VCaP (cell line): ENCODE data around the gene HTR4.
A peak's percentile ranks its signal among the peaks of the same experiment; 100 is the strongest.

ENCODE experiments used
- H3K27ac ChIP-seq: fragments of 450-650 bp; 2 replicates; pipeline ENCODE4 v1.5.1; 2017
- TF ChIP-seq, protein P1 (sequence below): fragments of 450-650 bp; conservative IDR thresholded peaks from 2 replicates; pipeline ENCODE4 v1.5.1; 2017; ENCODE audit warnings: mild to moderate bottlenecking, moderate library complexity

The HTR4 gene

DNA sequence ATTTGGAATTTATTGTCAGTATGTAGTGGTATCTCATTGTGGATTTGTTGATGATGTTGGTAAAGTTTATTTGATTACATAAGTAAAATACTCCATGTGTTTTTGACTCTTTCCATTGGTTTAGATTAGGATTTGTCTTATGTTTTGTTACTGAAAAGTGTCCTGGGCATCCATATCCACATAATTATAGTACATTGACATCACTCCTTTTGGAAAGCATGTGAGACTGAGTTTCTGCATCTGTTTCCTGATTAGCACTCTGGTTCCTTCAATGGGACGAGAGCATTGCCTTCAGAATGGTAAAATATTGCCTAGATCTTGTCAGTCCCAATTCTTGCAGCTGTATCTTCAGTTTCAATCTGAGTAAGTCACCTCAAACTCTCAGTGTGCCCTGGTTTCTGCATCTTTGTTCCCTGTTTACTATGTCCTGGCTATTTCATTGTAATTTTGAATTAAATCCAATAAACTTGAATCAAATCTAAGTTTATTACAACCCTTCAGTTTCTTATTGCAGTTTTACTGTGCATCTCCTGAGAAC, 142.4 kb downstream of the HTR4 start:
- no peak overlapping the region for H3K27ac ChIP-seq
- TF ChIP-seq, protein P1, sequence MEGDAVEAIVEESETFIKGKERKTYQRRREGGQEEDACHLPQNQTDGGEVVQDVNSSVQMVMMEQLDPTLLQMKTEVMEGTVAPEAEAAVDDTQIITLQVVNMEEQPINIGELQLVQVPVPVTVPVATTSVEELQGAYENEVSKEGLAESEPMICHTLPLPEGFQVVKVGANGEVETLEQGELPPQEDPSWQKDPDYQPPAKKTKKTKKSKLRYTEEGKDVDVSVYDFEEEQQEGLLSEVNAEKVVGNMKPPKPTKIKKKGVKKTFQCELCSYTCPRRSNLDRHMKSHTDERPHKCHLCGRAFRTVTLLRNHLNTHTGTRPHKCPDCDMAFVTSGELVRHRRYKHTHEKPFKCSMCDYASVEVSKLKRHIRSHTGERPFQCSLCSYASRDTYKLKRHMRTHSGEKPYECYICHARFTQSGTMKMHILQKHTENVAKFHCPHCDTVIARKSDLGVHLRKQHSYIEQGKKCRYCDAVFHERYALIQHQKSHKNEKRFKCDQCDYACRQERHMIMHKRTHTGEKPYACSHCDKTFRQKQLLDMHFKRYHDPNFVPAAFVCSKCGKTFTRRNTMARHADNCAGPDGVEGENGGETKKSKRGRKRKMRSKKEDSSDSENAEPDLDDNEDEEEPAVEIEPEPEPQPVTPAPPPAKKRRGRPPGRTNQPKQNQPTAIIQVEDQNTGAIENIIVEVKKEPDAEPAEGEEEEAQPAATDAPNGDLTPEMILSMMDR, result no peak

DNA sequence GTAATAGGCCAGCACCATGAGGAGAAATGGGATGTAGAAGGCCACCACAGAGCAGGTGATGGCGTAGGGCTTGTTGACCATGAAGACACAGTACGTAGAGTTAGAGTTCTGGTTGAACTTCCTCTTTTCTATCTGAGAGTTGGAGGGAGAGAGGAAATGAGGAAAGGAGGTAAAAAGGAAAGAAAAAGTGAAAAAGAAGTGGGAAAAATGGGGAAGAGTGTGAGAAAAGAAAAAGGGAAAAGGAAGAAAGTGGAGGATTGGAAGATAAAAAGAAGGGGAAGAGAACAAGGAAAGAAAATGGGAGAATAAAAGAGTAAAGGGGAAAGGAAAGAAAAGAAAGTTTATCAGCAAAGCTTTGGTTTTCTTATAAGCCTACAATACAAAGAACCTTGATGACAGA, 144.4 kb downstream of the HTR4 start:
- no peak overlapping the region for H3K27ac ChIP-seq
- TF ChIP-seq, protein P1, result no peak

DNA sequence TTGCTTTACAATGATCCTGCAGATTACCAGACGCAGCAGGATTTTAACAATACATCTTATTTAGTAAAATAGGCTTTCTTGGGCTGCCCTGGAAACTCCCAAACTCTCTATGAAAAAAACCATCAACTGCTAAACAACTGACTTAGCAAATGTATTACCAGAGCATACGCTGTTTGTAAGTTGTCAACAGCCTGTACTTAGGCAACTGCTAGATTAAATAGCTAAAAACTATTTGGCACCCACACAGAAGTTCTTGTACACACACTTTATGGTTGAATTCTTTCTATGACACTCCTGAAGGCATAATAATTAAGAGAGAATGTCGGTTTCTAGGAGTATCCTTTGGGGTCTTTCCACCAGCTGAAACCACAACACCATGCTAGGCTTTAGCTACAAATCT, 146.7 kb downstream of the HTR4 start:
- TF ChIP-seq, protein P1, result no peak
- H3K27ac ChIP-seq, result no peak overlapping the region

DNA sequence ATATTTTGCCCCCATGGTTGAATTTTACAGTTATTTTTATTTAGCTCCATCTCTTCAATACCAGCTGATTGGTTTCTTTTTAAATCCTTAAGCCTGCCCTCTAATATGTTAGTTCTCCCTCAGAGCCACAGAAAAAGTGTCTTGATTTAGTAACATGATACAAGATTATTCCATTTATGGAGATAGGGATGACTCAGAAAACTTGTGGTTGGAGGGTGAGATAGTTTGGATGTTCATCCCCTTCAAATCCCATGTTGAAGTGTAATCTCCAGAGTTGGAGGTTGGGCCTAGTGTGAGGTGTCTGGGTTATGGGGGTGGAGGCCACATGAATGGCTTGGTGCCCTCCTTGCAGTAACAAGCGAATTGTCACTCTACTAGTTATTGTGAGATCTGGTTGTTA, 154.9 kb downstream of the HTR4 start:
- H3K27ac ChIP-seq, result no peak overlapping the region
- TF ChIP-seq, protein P1, result no peak

DNA sequence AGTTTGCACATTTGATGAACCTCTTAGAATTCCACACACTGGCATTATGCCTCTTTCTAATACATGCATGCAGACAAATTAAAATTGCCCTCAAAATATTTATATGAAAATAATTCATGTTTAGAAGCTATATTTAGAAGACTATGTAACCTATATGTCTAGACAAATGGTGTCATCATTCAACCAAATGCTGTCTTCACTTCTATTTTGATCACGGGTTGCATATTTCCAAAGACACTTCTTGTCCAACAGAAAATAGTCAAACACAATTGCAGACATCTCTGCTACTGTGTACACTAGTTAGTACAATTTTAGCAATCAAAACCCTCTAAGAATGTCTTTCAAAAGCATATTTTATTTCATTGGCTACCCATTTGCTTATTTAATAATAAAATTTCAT, 156.6 kb downstream of the HTR4 start:
- H3K27ac ChIP-seq, result no peak overlapping the region
- TF ChIP-seq, protein P1, result no peak

DNA sequence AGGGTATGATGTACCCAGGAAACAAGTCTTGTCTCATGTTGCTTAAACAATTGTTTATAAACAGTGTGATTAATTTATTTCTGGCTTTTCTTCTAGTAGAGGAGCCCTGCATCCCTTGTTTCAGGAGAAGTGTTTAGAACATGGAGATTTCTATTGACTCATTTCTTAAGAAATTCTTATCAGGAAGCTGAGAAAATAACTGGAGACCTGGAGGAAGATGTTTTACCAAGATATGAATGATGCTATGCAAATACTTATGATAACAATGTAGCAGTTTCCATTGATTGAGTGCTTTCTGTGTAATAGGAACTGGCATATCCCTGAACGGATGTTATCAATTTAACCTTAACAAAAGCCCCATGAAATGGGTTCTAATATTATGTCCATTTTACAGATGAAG, 162.0 kb downstream of the HTR4 start:
- peak overlapping the region; percentile 40 for H3K27ac ChIP-seq
- TF ChIP-seq, protein P1, result no peak

DNA sequence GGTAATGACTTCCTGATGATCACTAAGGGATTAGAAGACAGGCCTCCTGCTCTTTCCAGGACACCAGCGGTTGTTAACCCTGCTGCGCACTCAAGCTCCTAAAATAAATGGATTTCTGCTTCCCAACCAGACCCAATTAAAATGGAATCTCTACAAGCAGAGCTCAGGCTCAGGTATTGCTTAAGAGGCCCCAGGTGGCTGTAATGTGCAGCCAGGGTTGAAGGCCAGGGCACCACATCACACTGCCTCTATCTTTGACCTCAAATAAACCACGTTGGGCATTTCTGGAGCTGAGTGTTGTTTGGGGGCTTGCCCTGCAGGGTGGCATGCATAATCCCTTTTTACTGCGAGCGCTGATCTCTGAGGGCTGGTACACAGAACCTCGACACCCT, 162.5 kb downstream of the HTR4 start:
- H3K27ac ChIP-seq, result peak overlapping the region; percentile 40
- TF ChIP-seq, protein P1, result no peak
